Measurements from ENCODE around the gene AQP11.

The AQP11 gene

GRCh38 chr11:77658213-77659013 lies 68.7 kb downstream of the AQP11 start:
- TF ChIP-seq CTCF (IDR thresholded peaks at IDR 0.05; ENCODE audit: low read depth, low read length, missing control alignments), result no peak
- H3K4me3 ChIP-seq (replicated peaks; ENCODE audit: low read depth, low read length), result no peak overlapping the region
- DNase-seq (ENCODE audit: extremely low read depth, low read depth), result peak; percentile 14
